HG03025 (cell line): Measurements from ENCODE around the gene ITK.
A peak's percentile ranks its signal among the peaks of the same experiment; 100 is the strongest.

Experiments
- ATAC-seq: cut with Tn5 transposase; IDR thresholded peaks from one replicate; pipeline ENCODE4 v1.9.1; 2021; ENCODE audit warnings: mild to moderate bottlenecking, moderate library complexity; ENCODE audit not compliant: unreplicated experiment, low FRiP score

ITK gene

GRCh38 chr5:157270771-157271170 is 90.1 kb downstream of the ITK start:
- ATAC-seq = no peak

- peak; percentile 76 for ATAC-seq
These were observed 91.2 kb downstream of the ITK start for GRCh38 chr5:157271740-157272271.

GRCh38 chr5:157273131-157273556 is 92.5 kb downstream of the ITK start:
- peak; percentile 54 for ATAC-seq

GRCh38 chr5:157275403-157275802 is 94.8 kb downstream of the ITK start:
- no peak for ATAC-seq

GRCh38 chr5:157278319-157279037 is 97.8 kb downstream of the ITK start:
- no peak for ATAC-seq

- ATAC-seq = no peak
These were observed 99.1 kb downstream of the ITK start for GRCh38 chr5:157279605-157280239.

- no peak for ATAC-seq
These were observed 100.3 kb downstream of the ITK start for GRCh38 chr5:157280927-157281326.

- ATAC-seq = no peak
These were observed 101.5 kb downstream of the ITK start for GRCh38 chr5:157282150-157282549.

- ATAC-seq = peak; percentile 99
These were observed 102.8 kb downstream of the ITK start for GRCh38 chr5:157283434-157283833.

GRCh38 chr5:157284458-157285212 is 104.0 kb downstream of the ITK start:
- no peak for ATAC-seq

GRCh38 chr5:157285310-157286035 is 104.8 kb downstream of the ITK start:
- ATAC-seq = no peak

- no peak for ATAC-seq
These were observed 106.1 kb downstream of the ITK start for GRCh38 chr5:157286761-157287211.

- ATAC-seq = no peak
These were observed 107.9 kb downstream of the ITK start for GRCh38 chr5:157288405-157289163.

- no peak for ATAC-seq
These were observed 108.7 kb downstream of the ITK start for GRCh38 chr5:157289164-157289819.

GRCh38 chr5:157290156-157290980 is 109.7 kb downstream of the ITK start:
- no peak for ATAC-seq

GRCh38 chr5:157290981-157291711 is 110.5 kb downstream of the ITK start:
- ATAC-seq = peak; percentile 76

GRCh38 chr5:157292599-157292998 is 112.0 kb downstream of the ITK start:
- no peak for ATAC-seq
